ENCODE measurements around the gene FOXE1. TPM values are rescaled to one million over a fixed set of nuclear protein-coding genes. Genes with fewer than 3 reads are reported as not detected.

FOXE1 gene
- total RNA-seq, 1 donor from 2014 or later = not detected

GRCh38 chr9:97851446-97851883, 1.6 kb upstream of the FOXE1 start:
- Mint-ChIP-seq H3K9me3 (no peaks in the 10 kb centered on the region), H3K4me3 (ENCODE audit: low read depth) (no peak overlapping the region), H3K27ac (no peak overlapping the region), H3K27me3 (ENCODE audit: low read depth) (peaks cover 76% of the 10 kb centered on the region), H3K4me1 (ENCODE audit: low read depth) (peaks cover 9% of the 10 kb centered on the region), H3K36me3 (ENCODE audit: low read depth) (peaks cover 4% of the 10 kb centered on the region)
- no peak for DNase-seq (ENCODE audit: low spot score)
- intact Hi-C loops (cut with micrococcal nuclease) = loop anchor here (5.0 kb wide), 2 partner anchors 139 to 349 kb away; partner anchors contain the start of gene TMOD1

- Mint-ChIP-seq H3K4me3 (ENCODE audit: low read depth) (no peak overlapping the region), H3K4me1 (ENCODE audit: low read depth) (peaks cover 9% of the 10 kb centered on the region), H3K27me3 (ENCODE audit: low read depth) (peaks cover 76% of the 10 kb centered on the region), H3K9me3 (no peaks in the 10 kb centered on the region), H3K27ac (no peak overlapping the region), H3K36me3 (ENCODE audit: low read depth) (peaks cover 4% of the 10 kb centered on the region)
- intact Hi-C loops (cut with micrococcal nuclease) = loop anchor here (5.0 kb wide), 2 partner anchors 140 to 350 kb away; partner anchors contain the start of gene TMOD1
- no peak for DNase-seq (ENCODE audit: low spot score)
These were observed 1.0 kb upstream of the FOXE1 start for GRCh38 chr9:97852001-97852398.

- peaks cover 12% of the 10 kb centered on the region for H3K4me1 Mint-ChIP-seq (ENCODE audit: low read depth)
- intact Hi-C loops (cut with micrococcal nuclease) = loop anchor here (5.0 kb wide), 2 partner anchors 140 to 350 kb away; partner anchors contain the start of gene TMOD1
These were observed 499 bp upstream of the FOXE1 start for GRCh38 chr9:97852399-97853055.

GRCh38 chr9:97853844-97854695, 1.0 kb downstream of the FOXE1 start:
- Mint-ChIP-seq H3K4me3 (ENCODE audit: low read depth) (peak overlapping the region; percentile 86), H3K4me1 (ENCODE audit: low read depth) (peaks cover 16% of the 10 kb centered on the region), H3K36me3 (ENCODE audit: low read depth) (peaks cover 4% of the 10 kb centered on the region), H3K27ac (no peak overlapping the region), H3K9me3 (no peaks in the 10 kb centered on the region), H3K27me3 (ENCODE audit: low read depth) (peaks cover 78% of the 10 kb centered on the region)
- peak; percentile 61 for DNase-seq (ENCODE audit: low spot score)
- intact Hi-C loops (cut with micrococcal nuclease) = loop anchor here (5.0 kb wide), 2 partner anchors 142 to 352 kb away; partner anchors contain the start of gene TMOD1

More at GRCh38 chr9:97852399-97853055, 499 bp upstream of the FOXE1 start:
- no peak overlapping the region for H3K4me3 Mint-ChIP-seq (ENCODE audit: low read depth)
- no peak overlapping the region for H3K27ac Mint-ChIP-seq
- peaks cover 76% of the 10 kb centered on the region for H3K27me3 Mint-ChIP-seq (ENCODE audit: low read depth)
- H3K36me3 Mint-ChIP-seq (ENCODE audit: low read depth) = peaks cover 4% of the 10 kb centered on the region
- DNase-seq (ENCODE audit: low spot score) = no peak
- H3K9me3 Mint-ChIP-seq = no peaks in the 10 kb centered on the region

GRCh38 chr9:97854696-97855485, 1.9 kb downstream of the FOXE1 start:
- Mint-ChIP-seq H3K4me3 (ENCODE audit: low read depth) (no peak overlapping the region), H3K36me3 (ENCODE audit: low read depth) (peaks cover 4% of the 10 kb centered on the region), H3K9me3 (no peaks in the 10 kb centered on the region), H3K4me1 (ENCODE audit: low read depth) (peaks cover 13% of the 10 kb centered on the region), H3K27me3 (ENCODE audit: low read depth) (peaks cover 78% of the 10 kb centered on the region), H3K27ac (no peak overlapping the region)
- intact Hi-C loops (cut with micrococcal nuclease) = loop anchor here (5.0 kb wide), 3 partner anchors 52 to 353 kb away; partner anchors contain the start of gene TMOD1
- no peak for DNase-seq (ENCODE audit: low spot score)

GRCh38 chr9:97855486-97855875, 2.5 kb downstream of the FOXE1 start:
- intact Hi-C loops (cut with micrococcal nuclease) = loop anchor here (5.0 kb wide), 1 partner anchor 52 kb away; no protein-coding TSS in a partner anchor
- H3K9me3 Mint-ChIP-seq = no peaks in the 10 kb centered on the region
- H3K27me3 Mint-ChIP-seq (ENCODE audit: low read depth) = peaks cover 78% of the 10 kb centered on the region
- peaks cover 13% of the 10 kb centered on the region for H3K4me1 Mint-ChIP-seq (ENCODE audit: low read depth)
- peaks cover 1% of the 10 kb centered on the region for H3K36me3 Mint-ChIP-seq (ENCODE audit: low read depth)
- no peak overlapping the region for H3K4me3 Mint-ChIP-seq (ENCODE audit: low read depth)
- H3K27ac Mint-ChIP-seq = no peak overlapping the region
- DNase-seq (ENCODE audit: low spot score) = no peak

- no peak for DNase-seq (ENCODE audit: low spot score)
- intact Hi-C loops (cut with micrococcal nuclease) = loop anchor here (5.0 kb wide), 1 partner anchor 51 kb away; no protein-coding TSS in a partner anchor
- H3K4me3 Mint-ChIP-seq (ENCODE audit: low read depth) = no peak overlapping the region
- no peaks in the 10 kb centered on the region for H3K36me3 Mint-ChIP-seq (ENCODE audit: low read depth)
- no peak overlapping the region for H3K27ac Mint-ChIP-seq
- no peaks in the 10 kb centered on the region for H3K9me3 Mint-ChIP-seq
- peaks cover 79% of the 10 kb centered on the region for H3K27me3 Mint-ChIP-seq (ENCODE audit: low read depth)
- peaks cover 13% of the 10 kb centered on the region for H3K4me1 Mint-ChIP-seq (ENCODE audit: low read depth)
These were observed 2.9 kb downstream of the FOXE1 start for GRCh38 chr9:97855899-97856298.

- intact Hi-C loops (cut with micrococcal nuclease) = loop anchor here (5.0 kb wide), 1 partner anchor 50 kb away; no protein-coding TSS in a partner anchor
- H3K4me1 Mint-ChIP-seq (ENCODE audit: low read depth) = peaks cover 13% of the 10 kb centered on the region
- H3K27ac Mint-ChIP-seq = no peak overlapping the region
- no peak for DNase-seq (ENCODE audit: low spot score)
- no peaks in the 10 kb centered on the region for H3K36me3 Mint-ChIP-seq (ENCODE audit: low read depth)
- H3K27me3 Mint-ChIP-seq (ENCODE audit: low read depth) = peaks cover 82% of the 10 kb centered on the region
- no peaks in the 10 kb centered on the region for H3K9me3 Mint-ChIP-seq
- H3K4me3 Mint-ChIP-seq (ENCODE audit: low read depth) = no peak overlapping the region
These were observed 4.0 kb downstream of the FOXE1 start for GRCh38 chr9:97856857-97857605.

GRCh38 chr9:97857606-97858392, 4.8 kb downstream of the FOXE1 start:
- Mint-ChIP-seq H3K9me3 (no peaks in the 10 kb centered on the region), H3K27ac (no peak overlapping the region), H3K4me1 (ENCODE audit: low read depth) (peaks cover 11% of the 10 kb centered on the region), H3K4me3 (ENCODE audit: low read depth) (no peak overlapping the region), H3K27me3 (ENCODE audit: low read depth) (peaks cover 78% of the 10 kb centered on the region), H3K36me3 (ENCODE audit: low read depth) (no peaks in the 10 kb centered on the region)
- intact Hi-C loops (cut with micrococcal nuclease) = loop anchor here (5.0 kb wide), 1 partner anchor 50 kb away; no protein-coding TSS in a partner anchor
- DNase-seq (ENCODE audit: low spot score) = no peak

- no peak for DNase-seq (ENCODE audit: low spot score)
- H3K4me3 Mint-ChIP-seq (ENCODE audit: low read depth) = no peak overlapping the region
- H3K4me1 Mint-ChIP-seq (ENCODE audit: low read depth) = peaks cover 11% of the 10 kb centered on the region
- no peaks in the 10 kb centered on the region for H3K36me3 Mint-ChIP-seq (ENCODE audit: low read depth)
- peaks cover 76% of the 10 kb centered on the region for H3K27me3 Mint-ChIP-seq (ENCODE audit: low read depth)
- H3K27ac Mint-ChIP-seq = no peak overlapping the region
- intact Hi-C loops (cut with micrococcal nuclease) = loop anchor here (5.0 kb wide), 1 partner anchor 49 kb away; no protein-coding TSS in a partner anchor
- H3K9me3 Mint-ChIP-seq = no peaks in the 10 kb centered on the region
These were observed 5.3 kb downstream of the FOXE1 start for GRCh38 chr9:97858393-97858713.

GRCh38 chr9:97858826-97859225, 5.8 kb downstream of the FOXE1 start:
- H3K36me3 Mint-ChIP-seq (ENCODE audit: low read depth) = no peaks in the 10 kb centered on the region
- no peak overlapping the region for H3K27ac Mint-ChIP-seq
- H3K4me3 Mint-ChIP-seq (ENCODE audit: low read depth) = no peak overlapping the region
- intact Hi-C loops (cut with micrococcal nuclease) = loop anchor here (5.0 kb wide), 1 partner anchor 48 kb away; no protein-coding TSS in a partner anchor
- H3K27me3 Mint-ChIP-seq (ENCODE audit: low read depth) = peaks cover 74% of the 10 kb centered on the region
- H3K9me3 Mint-ChIP-seq = no peaks in the 10 kb centered on the region
- no peak for DNase-seq (ENCODE audit: low spot score)
- peaks cover 11% of the 10 kb centered on the region for H3K4me1 Mint-ChIP-seq (ENCODE audit: low read depth)
